A172 (cell line): ENCODE data around the gene EBPL. TPM values are rescaled to one million over a fixed set of nuclear protein-coding genes. Genes with fewer than 3 reads are reported as not detected.
"Not testable (repeated sequence)": the region's sequence is repeated elsewhere in the genome, so short reads cannot be mapped to it uniquely, and the experiment has no call there.

Experiments used
- DNase-seq: peaks from one replicate; pipeline ENCODE4 v3.0.0-alpha.2; 2015; ENCODE audit warnings: low spot score
- total RNA-seq: library from RNA; depleted of rRNA; stranded (reverse); fragments of >200 nt; shearing (Covaris generic); gene quantifications from 2 replicates; pipeline ENCODE4 v1.2.3, GENCODE V29; 2014; rRNA removed

EBPL gene
- 123 and 133 TPM in 2 replicates for total RNA-seq

- DNase-seq: peak; percentile 80
Observed at GRCh38 chr13:49690995-49691784, at the start of gene EBPL. Gene EBPL (minus strand): TSS chr13:49691486. CDS start chr13:49691424, 62 bp downstream.

- no peak for DNase-seq
Observed at GRCh38 chr13:49740870-49741269, 49.6 kb upstream of the EBPL start.

- no peak for DNase-seq
Observed at GRCh38 chr13:49739498-49740187, 48.4 kb upstream of the EBPL start.

GRCh38 chr13:49733181-49733951, 42.1 kb upstream of the EBPL start:
- DNase-seq: no peak

- peak; percentile 33 for DNase-seq
Observed at GRCh38 chr13:49731766-49732165, 40.5 kb upstream of the EBPL start.

- no peak for DNase-seq
Observed at GRCh38 chr13:49716615-49717014, 25.3 kb upstream of the EBPL start.

GRCh38 chr13:49714757-49715156, 23.5 kb upstream of the EBPL start:
- no peak for DNase-seq

- DNase-seq: no peak
Observed at GRCh38 chr13:49711218-49711863, 20.1 kb upstream of the EBPL start.

GRCh38 chr13:49704264-49704663, 13.0 kb upstream of the EBPL start:
- DNase-seq: not testable (repeated sequence)

GRCh38 chr13:49701491-49701890, 10.2 kb upstream of the EBPL start:
- DNase-seq: no peak

- DNase-seq: no peak
Observed at GRCh38 chr13:49697468-49697867, 6.2 kb upstream of the EBPL start.

- DNase-seq: no peak
Observed at GRCh38 chr13:49694446-49694845, 3.2 kb upstream of the EBPL start.

GRCh38 chr13:49693877-49694276, 2.6 kb upstream of the EBPL start:
- no peak for DNase-seq

- DNase-seq: no peak
Observed at GRCh38 chr13:49693191-49693733, 2.0 kb upstream of the EBPL start.

- DNase-seq: peak; percentile 44
Observed at GRCh38 chr13:49690133-49690994, 922 bp downstream of the EBPL start.

GRCh38 chr13:49683489-49683888, 7.8 kb downstream of the EBPL start:
- no peak for DNase-seq

- DNase-seq: peak; percentile 70
Observed at GRCh38 chr13:49681842-49682435, 9.3 kb downstream of the EBPL start.

GRCh38 chr13:49679246-49679645, 12.0 kb downstream of the EBPL start:
- DNase-seq: no peak

GRCh38 chr13:49678191-49678914, 12.9 kb downstream of the EBPL start:
- no peak for DNase-seq
